AG09319 (cell line): ENCODE measurements around the gene KIAA1328.

Experiments
- DNase-seq: peaks from one replicate; pipeline ENCODE4 v3.0.0-alpha.2; 2010; ENCODE audit warnings: low read depth; ENCODE audit errors: extremely low read depth
- CTCF ChIP-seq: IDR thresholded peaks from 2 replicates; pipeline ENCODE4 v1.5.1; 2011; ENCODE audit warnings: low read depth, mild to moderate bottlenecking, inconsistent platforms, low read length, moderate library complexity

KIAA1328 gene

DNA sequence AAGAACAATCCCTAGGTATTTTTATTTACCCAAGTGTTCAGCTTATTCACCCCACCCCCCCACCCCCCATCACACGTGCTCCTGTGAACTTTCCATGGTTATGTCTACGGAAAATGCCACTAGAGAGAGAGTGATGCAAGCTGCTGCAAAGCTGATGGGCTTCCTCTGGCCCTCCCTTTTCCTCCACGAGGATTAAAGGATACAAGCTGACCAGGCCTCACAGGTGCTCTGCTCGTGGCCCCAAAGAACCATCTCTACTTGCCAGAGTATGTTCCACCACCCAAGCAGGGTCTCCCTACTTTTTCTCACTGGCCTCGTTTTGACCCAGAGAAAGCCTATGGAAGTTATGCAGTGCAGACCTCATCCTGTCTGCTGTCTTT, 394.1 kb downstream of the KIAA1328 start:
- TF ChIP-seq CTCF = no peak
- DNase-seq = no peak

DNA sequence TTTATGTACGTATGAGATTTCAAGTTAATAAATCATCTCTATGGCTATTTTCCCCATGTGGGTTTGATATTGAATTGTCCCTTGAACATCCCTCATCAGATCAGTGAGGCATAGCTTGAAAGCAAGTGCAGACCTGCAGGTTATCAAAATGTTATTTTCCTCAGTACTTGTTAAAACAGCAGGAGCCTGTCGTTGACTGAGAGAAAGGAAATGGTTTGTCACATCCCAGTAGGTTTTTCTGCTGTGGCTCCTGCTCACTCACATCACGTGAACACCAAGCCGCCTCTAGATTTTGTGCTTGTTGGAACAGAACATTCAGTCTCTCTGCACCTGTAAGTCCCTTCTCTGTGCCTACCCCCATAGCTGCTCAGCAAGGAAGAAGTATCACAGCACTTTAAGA, 396.4 kb downstream of the KIAA1328 start:
- TF ChIP-seq CTCF = no peak
- DNase-seq = no peak

DNA sequence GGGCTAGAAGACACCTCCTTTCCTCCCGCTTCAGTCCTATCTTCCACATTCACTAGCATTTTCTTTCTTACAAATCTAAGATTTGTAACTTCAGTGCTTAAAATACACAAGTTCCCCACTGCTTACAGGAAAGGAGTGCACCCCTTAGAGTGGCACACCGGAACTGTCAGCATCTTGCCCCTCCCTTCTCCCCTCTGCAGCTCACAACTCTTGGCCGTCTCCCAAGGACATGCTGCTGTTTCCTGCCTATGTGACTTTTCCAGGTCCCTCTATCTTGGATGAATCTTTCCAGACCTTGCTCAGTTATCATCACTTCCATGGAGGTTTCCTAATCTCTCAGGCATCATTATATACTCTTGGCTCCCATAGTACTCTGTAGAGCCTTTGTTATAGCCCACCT, 401.8 kb downstream of the KIAA1328 start:
- DNase-seq = no peak
- no peak for TF ChIP-seq CTCF

DNA sequence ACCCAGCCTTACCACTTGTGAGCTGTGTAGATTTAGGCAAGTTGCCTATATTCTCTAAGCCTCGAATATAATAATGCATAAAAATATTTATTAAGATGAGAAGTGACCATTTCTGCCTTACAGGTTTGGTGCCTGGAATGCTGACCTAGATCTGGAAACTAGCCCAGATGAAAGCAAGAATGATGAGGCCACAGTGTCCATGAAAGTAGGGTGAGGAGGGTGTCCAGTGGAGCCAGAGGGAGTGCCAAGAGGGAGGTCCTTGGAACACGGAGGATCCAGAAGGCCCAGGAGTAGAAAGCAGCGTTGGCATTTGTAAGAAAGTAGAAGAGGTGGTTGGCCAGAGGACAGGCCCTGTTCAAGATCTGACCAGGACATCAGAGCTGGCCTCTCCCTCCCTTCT, 402.3 kb downstream of the KIAA1328 start:
- DNase-seq = no peak
- no peak for TF ChIP-seq CTCF

DNA sequence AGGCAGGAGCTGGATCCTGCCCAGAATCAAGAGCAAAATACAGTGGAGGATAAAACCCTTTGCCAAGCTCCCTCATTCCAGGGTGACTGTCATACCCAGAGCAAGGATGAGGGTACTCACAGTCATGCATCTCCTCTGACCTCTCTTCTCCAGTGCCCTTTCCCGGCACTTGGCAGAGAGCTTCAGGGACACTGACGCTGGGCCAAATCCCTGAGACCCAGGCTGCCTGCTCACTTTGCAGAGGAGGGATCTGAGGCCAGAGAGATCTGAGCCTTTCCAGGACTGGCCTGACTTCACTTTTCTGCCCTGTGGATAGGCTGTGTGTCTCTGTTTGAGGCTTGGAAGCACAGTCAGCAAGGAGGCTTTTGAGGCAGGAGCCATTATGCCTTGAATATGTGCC, 406.7 kb downstream of the KIAA1328 start:
- no peak for DNase-seq
- no peak for TF ChIP-seq CTCF

DNA sequence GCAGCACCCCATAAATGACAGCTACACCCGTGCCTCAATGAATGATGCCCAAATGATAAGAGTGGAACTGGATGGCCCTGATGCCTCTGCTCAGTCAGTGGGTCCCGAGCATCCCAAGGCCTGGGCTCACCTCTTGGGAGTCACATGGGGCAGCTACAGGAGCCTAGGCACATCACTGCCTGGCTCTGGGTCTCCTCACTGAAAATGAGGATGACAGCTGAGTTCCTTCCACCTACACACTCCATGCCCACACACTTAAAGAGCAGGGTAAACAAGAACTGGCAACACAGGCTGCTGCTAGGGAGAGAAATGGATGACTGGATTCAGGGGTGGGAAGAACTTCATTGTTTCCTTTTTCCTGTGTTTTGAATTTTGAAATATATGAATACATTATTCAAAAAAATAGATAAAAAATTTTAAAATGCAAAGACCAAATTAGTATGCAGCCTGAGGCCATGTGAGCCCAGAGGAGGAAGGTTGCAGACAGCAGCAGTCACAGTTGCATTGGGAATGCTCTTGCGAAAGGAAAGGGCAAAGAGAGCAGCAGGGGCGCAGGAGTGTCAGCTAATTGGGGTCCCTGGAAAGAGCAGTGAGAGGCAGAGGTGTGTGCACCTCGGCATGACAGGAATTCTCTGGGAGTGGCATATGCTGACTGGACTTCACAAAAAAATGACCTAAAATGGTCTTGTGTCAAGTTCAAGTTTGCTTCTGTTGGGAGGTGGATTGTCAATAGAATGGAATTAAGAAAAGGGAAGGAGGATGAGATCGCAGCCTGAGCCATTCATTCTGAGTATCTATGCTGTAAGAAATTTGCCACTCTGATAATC, 409.6 kb downstream of the KIAA1328 start:
- DNase-seq = no peak

More for the DNA sequence above, 409.6 kb downstream of the KIAA1328 start:
- TF ChIP-seq CTCF = no peak
